A549 (cell line): Measurements from ENCODE around the gene GDF7. TPM values are rescaled to one million over a fixed set of nuclear protein-coding genes. Genes with fewer than 3 reads are reported as not detected.

Experiments
- ATAC-seq, 2 experiments: fragments of 200-7000 bp in 1 of 2; fragments of >200 bp in 1 of 2; cut with Nextera tagmentation in 1 of 2; cut with Tn5 transposase in 1 of 2; 3 replicates each; pipeline versions ENCODE4 v1.8.0 to v1.9.1; 2018 to 2020; ENCODE audit warnings: mild to moderate bottlenecking in 1 of 2, moderate library complexity in 1 of 2
- CTCF ChIA-PET: fragments of 300-600 bp; sonication (Branson Sonifier 250); formaldehyde crosslinking; extraction: SDS; loops from one replicate; lab custom pipeline; 2021; ENCODE audit warnings: antibody characterized with exemption, inconsistent platforms; lab: Yijun Ruan, JAX
- POLR2A ChIA-PET: fragments of 350-600 bp; formaldehyde crosslinking; extraction: SDS; loops from one replicate; lab custom pipeline; 2021; ENCODE audit warnings: antibody characterized with exemption, inconsistent platforms; lab: Yijun Ruan, JAX
- DNase-seq, 2 experiments: peaks; one replicate each; pipeline versions ENCODE4 v3.0.0 to v3.0.0-alpha.2; 2011 to 2016; ENCODE audit warnings: low read depth in 1 of 2, low spot score in 1 of 2
- FAIRE-seq: peaks from 2 replicates; lab custom pipeline; 2011; peaks lifted over from hg19 to GRCh38; lab: Jason Lieb, UNC
- H3K27ac ChIP-seq, 2 experiments: fragments of >200 bp; sonication (Bioruptor Twin); formaldehyde crosslinking; 3 replicates each; pipeline ENCODE4 v1.5.1; 2016 to 2017
- H3K4me1 ChIP-seq: fragments of >200 bp; sonication (Bioruptor Twin); formaldehyde crosslinking; 3 replicates; pipeline ENCODE4 v1.6.1; 2016
- H3K4me2 ChIP-seq: fragments of >200 bp; sonication (Bioruptor Twin); formaldehyde crosslinking; 3 replicates; pipeline ENCODE4 v1.6.1; 2016
- H3K4me3 ChIP-seq: fragments of >200 bp; sonication (Bioruptor Twin); formaldehyde crosslinking; 3 replicates; pipeline ENCODE4 v1.5.1; 2016
- H3K9me3 ChIP-seq: fragments of >200 bp; sonication (Bioruptor Twin); formaldehyde crosslinking; 3 replicates; pipeline ENCODE4 v1.6.1; 2016
- CHD2 ChIP-seq: fragments of 150-350 bp; IDR thresholded peaks from 2 replicates; pipeline ENCODE4 v1.6.1; 2014; ENCODE audit warnings: low read length; ENCODE audit not compliant: partially characterized antibody
- EP300 ChIP-seq, 2 experiments: fragments of >200 bp; sonication (Bioruptor Twin); formaldehyde crosslinking; IDR thresholded peaks; 2 replicates in 1 of 2; 3 replicates in 1 of 2; pipeline ENCODE4 v1.6.1; 2016 to 2017
- ESRRA ChIP-seq: fragments of 150-350 bp; IDR thresholded peaks from 2 replicates; pipeline ENCODE4 v1.6.1; 2014; ENCODE audit warnings: mild to moderate bottlenecking, low read length, borderline replicate concordance
- FOSL2 ChIP-seq, 2 experiments: fragments of 450-650 bp in 1 of 2; fragments of >200 bp in 1 of 2; sonication (Bioruptor Twin) in 1 of 2; formaldehyde crosslinking; IDR thresholded peaks; 2 replicates each; pipeline versions ENCODE4 v1.5.0 to v1.6.1; 2016 to 2020; ENCODE audit warnings: mild to moderate bottlenecking in 1 of 2, moderate library complexity in 1 of 2
- HDAC2 ChIP-seq: fragments of 200-600 bp; sonication (generic); IDR thresholded peaks from 2 replicates; pipeline ENCODE4 v1.6.1; 2016
- KDM1A ChIP-seq: fragments of 200-600 bp; sonication (generic); IDR thresholded peaks from 2 replicates; pipeline ENCODE4 v1.6.1; 2016; ENCODE audit warnings: low read depth, mild to moderate bottlenecking
- MYC ChIP-seq: IDR thresholded peaks from 2 replicates; pipeline ENCODE4 v1.6.1; 2012; ENCODE audit warnings: mild to moderate bottlenecking, inconsistent platforms, low read length, improper control_type of control experiment, borderline replicate concordance
- POLR2A ChIP-seq: IDR thresholded peaks from 2 replicates; pipeline ENCODE4 v1.6.1; 2012; ENCODE audit warnings: mild to moderate bottlenecking, low read length
- REST ChIP-seq: fragments of 200-600 bp; sonication (generic); IDR thresholded peaks from 2 replicates; pipeline ENCODE4 v1.6.1; 2016; ENCODE audit warnings: antibody characterized with exemption, mild to moderate bottlenecking, moderate library complexity
- RNF2 ChIP-seq: fragments of 200-600 bp; sonication (generic); IDR thresholded peaks from 2 replicates; pipeline ENCODE4 v1.6.1; 2016; ENCODE audit warnings: low read depth, mild to moderate bottlenecking, antibody characterized with exemption, moderate library complexity, borderline replicate concordance
- TFCP2L1 ChIP-seq: fragments of 250-450 bp; sonication (Bioruptor Pico); IDR thresholded peaks from 2 replicates; pipeline ENCODE4 v1.5.0; 2021; ENCODE audit warnings: mild to moderate bottlenecking
- ZFP36 ChIP-seq: fragments of 450-650 bp; IDR thresholded peaks from 2 replicates; pipeline ENCODE4 v1.6.1; 2014; ENCODE audit warnings: borderline replicate concordance; ENCODE audit not compliant: partially characterized antibody
- WGBS: methylation state at CpG from one replicate; pipeline ENCODE4 v1.1.6; 2017; ENCODE audit errors: missing lambda C conversion rate; 5-methylcytosine and 5-hydroxymethylcytosine counted together
- polyA plus RNA-seq, 4 experiments: library from polyadenylated mRNA; depleted of rRNA in 3 of 4; stranded (reverse); fragments of >200 nt; fragmentation: RNase III in 1 of 4; extraction: RNeasy Plus Mini Kit Qiagen cat#74134 plus additional on column Dnase treatment in 1 of 4; gene quantifications; 2 replicates in 3 of 4; 3 replicates in 1 of 4; pipeline ENCODE4 v1.2.3, GENCODE V29; 2011 to 2017
- TF ChIP-seq, protein P1 (sequence below): fragments of >200 bp; sonication (Bioruptor Twin); formaldehyde crosslinking; IDR thresholded peaks from 3 replicates; pipeline ENCODE4 v1.6.1; 2016
- TF ChIP-seq, protein P2 (sequence below): fragments of 150-350 bp; IDR thresholded peaks from 2 replicates; pipeline ENCODE4 v1.6.1; 2014; ENCODE audit warnings: low read depth, mild to moderate bottlenecking, low read length

Gene GDF7
- polyA plus RNA-seq, 2 of the 4 experiments (the other 2 are of a cell fraction): 0.03 to 0.05 TPM

GRCh38 chr2:20663196-20664070 is 3.5 kb upstream of the GDF7 start:
- POLR2A ChIA-PET: no interaction called here

DNA sequence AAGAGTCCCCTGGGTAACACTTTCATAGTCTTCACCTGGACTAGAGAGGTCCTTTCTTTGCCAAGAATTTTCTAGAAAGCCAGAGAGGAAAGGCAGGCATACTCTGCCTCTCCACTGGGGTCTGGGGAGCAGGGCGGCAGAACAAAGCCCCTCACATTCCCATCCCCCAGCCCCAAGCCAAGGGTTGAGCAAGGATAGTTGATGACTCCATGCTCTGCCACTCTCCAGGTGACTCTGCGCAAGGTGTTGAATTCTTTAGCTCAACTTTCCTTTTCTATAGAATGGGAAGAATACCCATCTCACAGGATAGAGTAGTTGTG is 2.9 kb upstream of the GDF7 start:
- no peak for FAIRE-seq
- ChIA-PET CTCF (interaction anchor here (1.7 to 10.0 kb wide), 6 partner anchors 11 to 454 kb away, joined by 7 to 352 read pairs (median 119); partner anchors contain the start of gene HS1BP3), POLR2A (no interaction called here)
- H3K9me3 ChIP-seq: no peaks in the 10 kb centered on the region
- H3K4me2 ChIP-seq: no peak overlapping the region
- DNase-seq: no peak
- H3K27ac ChIP-seq: no peak overlapping the region
- 73% methylated on average over 2 of the region's 2 CpGs for WGBS
- H3K4me1 ChIP-seq: peaks cover 15% of the 10 kb centered on the region; the same call in 2 of the 3 replicates
- H3K4me3 ChIP-seq: no peak overlapping the region
- ATAC-seq: no peak
- TF ChIP-seq REST: no peak
- no peak for TF ChIP-seq TFCP2L1 (CRISPR knock-in tag)
- TF ChIP-seq, protein P1, sequence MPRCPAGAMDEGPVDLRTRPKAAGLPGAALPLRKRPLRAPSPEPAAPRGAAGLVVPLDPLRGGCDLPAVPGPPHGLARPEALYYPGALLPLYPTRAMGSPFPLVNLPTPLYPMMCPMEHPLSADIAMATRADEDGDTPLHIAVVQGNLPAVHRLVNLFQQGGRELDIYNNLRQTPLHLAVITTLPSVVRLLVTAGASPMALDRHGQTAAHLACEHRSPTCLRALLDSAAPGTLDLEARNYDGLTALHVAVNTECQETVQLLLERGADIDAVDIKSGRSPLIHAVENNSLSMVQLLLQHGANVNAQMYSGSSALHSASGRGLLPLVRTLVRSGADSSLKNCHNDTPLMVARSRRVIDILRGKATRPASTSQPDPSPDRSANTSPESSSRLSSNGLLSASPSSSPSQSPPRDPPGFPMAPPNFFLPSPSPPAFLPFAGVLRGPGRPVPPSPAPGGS: no peak
- no peak for TF ChIP-seq KDM1A
- no peak for TF ChIP-seq ZFP36
- no peak for TF ChIP-seq FOSL2 (IDR thresholded peaks at IDR 0.05)
- no peak for TF ChIP-seq FOSL2 (CRISPR knock-in tag; IDR thresholded peaks at IDR 0.05)
- TF ChIP-seq RNF2: no peak
- TF ChIP-seq ESRRA: no peak
- TF ChIP-seq, protein P2, sequence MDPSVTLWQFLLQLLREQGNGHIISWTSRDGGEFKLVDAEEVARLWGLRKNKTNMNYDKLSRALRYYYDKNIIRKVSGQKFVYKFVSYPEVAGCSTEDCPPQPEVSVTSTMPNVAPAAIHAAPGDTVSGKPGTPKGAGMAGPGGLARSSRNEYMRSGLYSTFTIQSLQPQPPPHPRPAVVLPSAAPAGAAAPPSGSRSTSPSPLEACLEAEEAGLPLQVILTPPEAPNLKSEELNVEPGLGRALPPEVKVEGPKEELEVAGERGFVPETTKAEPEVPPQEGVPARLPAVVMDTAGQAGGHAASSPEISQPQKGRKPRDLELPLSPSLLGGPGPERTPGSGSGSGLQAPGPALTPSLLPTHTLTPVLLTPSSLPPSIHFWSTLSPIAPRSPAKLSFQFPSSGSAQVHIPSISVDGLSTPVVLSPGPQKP: no peak
- TF ChIP-seq CHD2: no peak
- no peak for TF ChIP-seq MYC
- no peak for TF ChIP-seq EP300 (IDR thresholded peaks at IDR 0.05)

More at GRCh38 chr2:20663196-20664070, 3.5 kb upstream of the GDF7 start:
- Histone ChIP-seq H3K27ac (no peak overlapping the region), H3K4me2 (no peak overlapping the region), H3K4me3 (no peak overlapping the region), H3K9me3 (no peaks in the 10 kb centered on the region), H3K4me1 (peaks cover 15% of the 10 kb centered on the region; the same call in 2 of the 3 replicates)
- ATAC-seq (no peak), FAIRE-seq (no peak), DNase-seq (no peak)
- TF ChIP-seq HDAC2 (no peak), POLR2A (no peak), MYC (no peak)
- WGBS: 45% methylated on average over 6 of the region's 7 CpGs
- CTCF ChIA-PET: interaction anchor here (0.6 to 10.0 kb wide), 16 partner anchors 11 to 455 kb away, joined by 3 to 352 read pairs (median 6); partner anchors contain the start of gene HS1BP3
